M059J (cell line): ENCODE results near the gene SNTG2. TPM values are rescaled to one million over a fixed set of nuclear protein-coding genes. Genes with fewer than 3 reads are reported as not detected.

Experiments
- DNase-seq: peaks from one replicate; pipeline ENCODE4 v3.0.0-alpha.2; 2012; ENCODE audit warnings: low read depth
- total RNA-seq: library from RNA; depleted of rRNA; stranded (reverse); fragments of >200 nt; shearing (Covaris generic); gene quantifications from 2 replicates; pipeline ENCODE4 v1.2.3, GENCODE V29; 2014

Gene SNTG2
- total RNA-seq, 1 experiment from 2014 or later = not detected

DNA sequence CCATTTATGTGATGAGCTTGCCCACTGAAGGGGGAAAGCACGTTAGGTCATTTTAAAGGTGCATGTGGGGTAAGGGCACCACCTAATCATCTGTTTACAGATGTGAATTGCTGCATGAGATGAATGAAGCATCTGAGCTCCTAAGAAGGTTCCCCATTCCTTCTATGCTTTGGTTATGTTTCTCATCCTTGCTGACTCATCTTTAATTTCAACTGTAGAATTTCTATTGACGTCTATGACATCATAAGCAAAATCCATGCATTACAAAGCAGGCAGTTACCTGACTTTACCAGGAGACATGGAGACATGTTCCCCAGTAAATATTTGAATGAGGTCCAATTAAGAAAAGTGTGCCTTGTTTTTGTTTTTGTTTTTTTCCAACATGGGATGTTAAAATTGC, 2.8 kb downstream of the SNTG2 start:
- DNase-seq = no peak

DNA sequence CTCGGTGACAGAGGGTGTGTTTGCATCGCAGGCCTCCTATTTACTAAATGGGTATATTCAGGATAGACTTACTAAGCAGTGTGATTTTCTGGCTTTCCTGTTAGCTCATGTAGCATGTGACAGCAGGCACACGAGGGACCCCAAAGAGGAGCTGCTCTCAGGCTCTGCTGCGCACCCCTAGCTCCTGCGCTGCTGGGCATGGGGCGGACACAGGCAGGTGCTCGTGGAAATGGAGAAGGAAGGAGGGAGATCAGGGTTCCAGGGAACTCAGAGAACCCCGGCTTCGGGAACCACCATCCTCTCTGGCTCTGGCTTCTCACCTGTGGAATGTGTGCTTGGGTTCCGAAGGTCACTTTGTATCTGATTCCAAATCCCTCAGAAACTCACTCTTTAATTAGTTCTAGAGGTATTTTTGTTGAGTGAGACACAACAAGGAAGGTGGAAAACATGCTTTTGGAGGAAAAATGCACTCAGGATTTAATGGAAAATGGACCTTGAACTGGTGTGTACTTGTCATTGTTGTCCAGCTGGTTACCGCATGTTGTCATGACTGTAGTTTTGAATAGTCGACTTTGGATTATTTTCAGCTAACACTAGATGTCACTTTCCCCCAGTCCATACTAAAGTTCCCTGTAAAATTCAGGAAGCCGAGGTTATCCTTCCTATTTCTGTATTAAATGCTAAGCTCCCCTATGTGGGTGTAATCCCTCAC, 3.5 kb downstream of the SNTG2 start:
- DNase-seq = peak; percentile 9

DNA sequence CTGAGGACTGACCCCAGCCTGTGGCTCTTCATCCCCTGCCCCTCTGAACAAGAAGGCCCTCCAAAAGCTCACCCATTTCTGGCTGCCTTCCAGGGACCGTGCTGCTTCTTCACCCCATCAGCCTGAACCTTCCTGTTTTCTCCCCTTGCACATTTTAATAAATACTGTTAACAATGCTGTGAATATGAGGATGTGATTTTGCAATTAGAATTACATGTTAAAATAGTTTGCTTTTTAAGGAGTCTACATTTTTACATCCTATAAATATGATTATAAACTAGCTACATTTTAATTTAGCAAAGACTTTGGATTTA, 4.0 kb downstream of the SNTG2 start:
- DNase-seq = no peak

DNA sequence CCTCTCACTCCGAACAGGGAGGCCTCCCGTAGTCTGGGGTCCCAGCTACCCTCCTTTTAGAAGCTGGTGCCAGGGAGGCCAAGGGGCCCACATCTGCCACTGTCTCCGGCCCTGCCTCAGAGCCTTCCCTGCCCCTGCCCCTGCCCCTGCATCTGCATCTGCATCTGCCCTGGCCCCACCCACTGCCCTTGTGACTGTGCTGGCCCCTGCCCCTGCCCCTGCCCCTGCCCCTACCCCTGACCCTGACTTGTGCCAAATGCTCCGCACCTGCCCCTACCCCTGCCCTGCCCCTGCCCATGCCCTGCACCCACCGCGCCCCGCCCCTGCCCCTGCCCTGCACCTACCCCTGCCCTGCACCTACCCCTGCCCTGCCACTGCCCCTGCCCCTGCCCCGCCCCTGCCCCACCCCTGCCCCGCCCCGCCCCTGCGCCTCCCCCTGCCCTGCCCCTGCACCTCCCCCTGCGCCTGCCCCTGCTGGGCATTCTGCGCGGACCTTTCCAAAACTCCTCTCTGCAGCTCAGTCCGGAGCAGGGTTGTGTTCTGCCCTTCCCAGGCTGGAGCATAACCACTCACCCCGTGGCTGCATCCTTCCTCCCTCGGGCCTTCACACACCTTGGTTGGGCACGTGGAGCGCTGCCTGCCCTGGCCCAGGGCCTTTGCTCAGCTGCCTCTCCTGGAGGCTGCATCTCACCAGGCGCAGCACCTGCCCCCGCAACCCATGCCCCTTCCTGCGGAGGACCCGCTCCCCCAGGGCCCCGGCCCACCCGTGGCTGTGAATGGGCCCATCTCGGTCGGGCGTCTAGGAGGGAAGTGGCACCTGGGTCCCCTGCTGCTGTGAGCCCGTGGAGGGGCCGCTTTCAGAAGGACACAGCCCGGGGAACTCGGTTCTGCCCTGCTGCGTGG, 5.4 kb downstream of the SNTG2 start:
- DNase-seq = no peak

DNA sequence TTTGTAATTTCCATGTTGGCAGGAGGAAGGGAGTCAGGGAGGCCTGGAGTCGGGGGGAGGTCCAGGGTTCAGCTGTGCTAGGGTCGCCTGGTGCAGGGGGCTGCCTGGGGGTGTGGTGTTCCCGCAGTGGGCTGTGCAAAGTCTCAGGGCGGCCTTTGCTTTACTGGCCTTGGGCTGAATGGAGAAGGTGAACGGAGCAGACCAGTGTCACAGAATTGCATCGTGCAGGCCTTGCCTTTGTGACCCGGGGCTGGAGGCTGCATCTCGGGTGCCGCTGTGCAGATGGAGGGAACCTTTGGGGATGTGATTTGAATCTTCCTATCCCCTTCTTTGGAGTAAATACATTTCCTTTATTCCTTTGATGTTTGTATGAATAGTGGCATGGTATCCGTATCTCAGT, 8.8 kb downstream of the SNTG2 start:
- DNase-seq = no peak

DNA sequence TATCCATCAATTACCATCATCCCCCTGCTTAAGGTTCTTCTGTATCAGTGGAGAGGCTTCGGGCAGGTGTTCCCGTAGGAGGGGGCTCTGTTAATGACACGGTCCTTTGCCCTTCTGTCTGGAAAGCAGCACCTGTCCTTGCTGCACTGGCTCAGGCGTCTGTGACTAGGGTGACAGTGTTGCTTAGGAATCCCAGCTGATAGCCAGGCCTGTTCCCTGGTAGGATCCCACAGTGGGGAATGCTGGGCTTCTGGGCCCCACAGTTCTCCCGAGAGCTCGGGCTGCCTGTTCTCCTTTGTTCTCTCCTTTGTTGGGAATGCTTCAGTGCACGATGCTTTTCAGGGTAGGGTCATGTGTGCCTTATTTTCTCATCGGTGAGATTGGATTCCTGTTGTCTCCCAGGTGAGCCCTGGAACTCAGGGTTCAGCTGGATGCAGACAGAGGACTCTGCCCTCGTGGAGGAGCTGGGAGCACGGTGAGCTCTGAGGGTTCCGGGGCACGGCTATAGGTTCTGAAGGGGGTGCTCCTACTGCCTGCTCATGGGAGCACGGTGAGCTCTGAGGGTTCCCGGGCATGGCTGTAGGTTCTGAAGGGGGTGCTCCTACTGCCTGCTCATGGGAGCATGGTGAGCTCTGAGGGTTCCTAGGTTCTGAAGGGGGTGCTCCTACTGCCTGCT, 9.6 kb downstream of the SNTG2 start:
- no peak for DNase-seq

DNA sequence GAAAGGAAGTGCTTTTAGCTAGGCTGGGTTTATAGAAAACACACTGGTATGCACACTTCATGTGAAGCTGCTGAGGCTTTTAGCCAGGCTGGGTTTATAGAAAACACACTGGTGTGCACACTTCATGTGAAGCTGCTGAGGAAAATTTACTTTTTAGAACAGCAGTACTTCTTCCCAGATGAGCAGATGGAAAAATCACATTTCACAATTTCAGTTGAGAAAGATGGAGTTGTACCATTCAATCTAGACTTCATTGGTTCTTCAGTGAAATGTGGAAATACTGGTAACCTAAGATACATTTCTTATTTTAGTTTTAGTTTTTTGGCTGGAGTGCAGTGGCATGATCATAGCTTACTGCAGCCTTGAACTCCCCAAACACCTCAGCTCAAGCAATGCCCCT, 11.1 kb downstream of the SNTG2 start:
- no peak for DNase-seq

DNA sequence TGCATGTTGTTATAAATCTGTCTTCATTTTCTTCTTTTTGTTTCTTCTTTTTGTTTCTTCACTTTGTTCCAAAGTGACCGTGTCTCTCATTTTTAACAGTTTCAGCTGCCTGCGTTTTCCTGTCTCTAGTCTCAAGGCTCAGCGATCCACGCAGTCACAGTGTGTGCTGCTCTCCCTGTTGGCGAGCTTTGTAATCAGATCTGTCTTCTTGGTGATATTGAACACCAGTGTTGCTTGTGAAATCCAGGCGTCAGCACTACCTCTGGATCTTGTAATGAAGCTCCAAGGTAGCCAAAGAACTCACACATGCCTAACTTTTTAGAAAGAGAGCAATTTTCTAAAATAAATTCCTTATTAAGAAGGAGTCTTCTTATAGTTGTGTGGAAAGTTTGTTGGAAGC, 13.2 kb downstream of the SNTG2 start:
- no peak for DNase-seq

DNA sequence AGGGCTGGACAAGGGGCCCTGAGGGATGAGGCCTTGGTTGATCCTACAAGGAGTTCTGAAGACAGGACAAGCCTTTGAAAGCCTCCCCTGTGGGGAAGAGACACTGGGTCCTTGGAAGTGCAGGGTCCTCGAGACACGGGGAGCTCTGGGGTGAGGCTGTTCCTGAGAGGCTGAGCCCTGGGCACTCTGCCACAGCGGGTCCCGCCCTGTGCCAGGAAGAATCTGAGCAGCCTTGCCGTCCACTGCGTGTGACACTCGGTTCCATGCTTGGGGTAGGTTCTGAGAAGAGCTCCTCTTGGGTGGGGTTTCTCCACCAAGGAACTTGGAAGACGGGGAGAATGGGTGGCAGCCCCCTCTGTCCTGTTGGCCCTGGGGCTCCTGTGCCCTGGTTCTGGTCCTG, 13.9 kb downstream of the SNTG2 start:
- DNase-seq = no peak

DNA sequence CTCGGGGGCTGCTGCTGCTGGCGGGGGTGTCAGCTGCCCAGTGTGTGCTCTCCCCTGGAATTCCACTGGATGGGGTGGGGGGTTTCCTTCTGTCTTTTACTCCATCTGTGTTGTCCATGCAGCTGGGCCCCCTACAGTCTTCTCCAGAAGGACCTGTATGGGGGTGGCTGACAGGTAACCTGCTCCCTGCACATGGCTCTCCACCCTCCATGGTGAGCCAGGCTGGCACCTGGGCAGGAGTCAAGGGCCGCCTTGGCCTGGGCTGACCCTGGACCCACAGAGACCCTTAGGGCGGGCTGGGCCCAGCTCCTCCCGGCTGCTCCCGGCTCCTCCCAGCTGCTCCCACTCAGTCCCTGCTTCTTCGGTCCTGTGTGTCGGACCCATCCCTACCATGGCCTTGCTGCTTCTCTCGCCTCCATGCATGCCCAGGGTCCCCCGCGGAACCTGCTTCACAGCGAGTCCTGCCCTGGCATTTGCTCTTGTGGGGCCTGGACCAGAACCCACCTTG, 15.0 kb downstream of the SNTG2 start:
- no peak for DNase-seq

DNA sequence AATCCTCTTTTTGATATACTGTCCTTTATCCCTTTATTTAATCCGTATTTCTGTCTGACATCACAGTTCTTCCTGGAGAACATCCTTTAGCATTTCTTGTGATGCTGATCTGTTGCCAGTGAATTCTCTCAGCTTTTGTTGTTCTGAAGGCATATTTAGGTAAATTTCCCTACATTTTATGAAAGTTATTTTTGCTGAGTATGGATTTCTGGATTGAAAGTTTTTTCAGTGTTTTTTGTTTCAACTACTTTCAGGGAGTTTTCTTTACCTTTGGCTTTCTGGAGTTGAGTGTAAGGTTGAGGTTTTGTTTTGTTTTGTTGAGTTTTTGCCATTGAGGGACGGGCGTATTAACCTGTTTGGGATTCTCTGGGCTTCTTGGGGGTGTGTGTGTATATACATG, 22.5 kb downstream of the SNTG2 start:
- DNase-seq = no peak

DNA sequence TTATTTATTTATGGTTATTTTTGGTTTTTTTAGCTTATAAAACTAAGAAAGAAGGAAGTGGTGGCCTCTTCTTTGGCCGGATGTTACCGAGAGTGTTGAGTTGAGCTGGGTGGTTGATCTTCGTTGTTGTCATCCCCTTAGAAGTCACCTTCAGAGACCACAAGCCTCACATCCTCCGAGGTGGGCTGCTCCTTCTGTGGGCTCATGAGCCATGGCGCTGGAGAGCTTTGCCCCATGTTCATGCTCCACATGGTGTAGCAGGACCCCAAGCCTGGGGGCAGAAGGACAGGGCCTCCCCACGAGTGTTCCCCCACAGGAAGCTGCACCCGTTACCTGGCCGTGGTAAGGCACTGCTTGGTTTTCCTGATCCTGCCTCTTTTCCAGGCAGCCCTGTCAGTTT, 23.4 kb downstream of the SNTG2 start:
- no peak for DNase-seq

DNA sequence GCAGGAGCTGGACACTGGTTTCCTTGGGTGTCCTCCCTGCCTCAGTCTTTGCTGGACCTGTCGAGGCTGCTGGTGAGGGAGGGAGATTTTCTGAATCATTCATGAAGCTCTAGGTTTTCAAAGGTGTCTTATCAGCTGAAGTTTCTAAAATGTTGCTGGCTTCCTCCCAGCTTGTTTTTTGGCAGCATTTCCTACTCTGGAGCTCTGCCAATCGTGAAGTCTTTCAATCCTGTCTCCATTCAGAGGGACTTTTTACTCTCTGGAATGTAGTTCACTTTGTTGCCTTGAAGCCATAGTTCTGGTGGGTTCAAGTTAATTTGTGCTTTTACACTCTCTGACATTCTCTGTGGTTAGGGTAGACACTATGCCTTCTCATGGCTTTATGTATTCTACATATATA, 23.9 kb downstream of the SNTG2 start:
- peak; percentile 2 for DNase-seq

DNA sequence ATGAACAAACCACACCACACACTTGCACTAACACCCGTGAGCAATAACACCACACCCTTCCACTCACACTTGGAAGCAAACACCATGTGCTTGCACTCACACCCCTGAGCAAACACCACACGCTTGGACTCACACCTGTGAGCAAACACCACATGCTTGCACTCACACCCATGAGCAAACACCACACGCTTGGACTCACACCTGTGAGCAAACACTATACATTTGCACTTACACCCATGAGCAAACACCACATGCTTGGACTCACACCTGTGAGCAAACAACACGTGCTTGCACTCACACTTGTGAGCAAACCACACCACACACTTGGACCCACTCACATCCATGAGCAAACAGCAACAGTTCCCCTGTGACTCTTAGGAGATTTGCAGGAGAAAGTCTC, 24.4 kb downstream of the SNTG2 start:
- DNase-seq = no peak

DNA sequence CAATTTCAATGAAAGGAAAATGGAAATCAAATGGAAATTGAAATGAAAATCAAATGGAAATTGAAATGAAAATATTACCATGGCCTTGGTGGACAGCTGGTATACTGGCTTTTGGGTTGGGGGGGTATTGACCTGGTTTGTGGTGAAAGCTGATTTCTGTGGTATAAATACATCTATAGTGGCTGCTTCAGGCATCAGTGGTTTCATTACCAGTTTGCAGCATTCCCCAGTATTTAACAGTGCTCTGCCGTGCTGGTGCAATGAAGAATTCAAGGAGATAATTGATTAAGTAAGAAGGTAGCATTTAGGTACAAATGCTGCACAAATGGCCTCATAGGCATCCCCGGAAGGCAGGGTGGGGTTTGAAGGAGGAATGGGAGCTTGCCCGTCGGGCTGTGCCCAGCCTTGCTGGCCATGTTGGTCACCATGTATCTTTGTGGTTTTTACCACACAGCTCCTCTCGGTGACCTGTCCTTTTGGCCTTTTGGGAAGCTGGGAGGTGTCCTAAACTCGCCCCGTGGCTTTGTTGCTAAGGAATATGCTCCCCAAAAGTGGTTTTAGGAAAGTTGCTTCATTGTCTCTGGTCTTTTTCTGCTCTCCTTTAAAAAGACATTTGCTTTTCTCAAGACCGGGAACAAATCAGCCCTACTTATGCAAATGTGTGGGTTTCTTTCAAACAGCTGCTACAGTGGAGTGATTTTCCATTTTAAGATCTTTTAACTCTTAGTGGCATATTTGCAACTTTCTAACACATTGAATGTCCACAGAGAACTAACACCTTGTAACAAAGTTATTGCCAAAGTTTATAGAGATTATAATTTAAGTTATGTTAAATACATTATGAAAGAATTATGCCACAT, 28.6 kb downstream of the SNTG2 start:
- DNase-seq = no peak

DNA sequence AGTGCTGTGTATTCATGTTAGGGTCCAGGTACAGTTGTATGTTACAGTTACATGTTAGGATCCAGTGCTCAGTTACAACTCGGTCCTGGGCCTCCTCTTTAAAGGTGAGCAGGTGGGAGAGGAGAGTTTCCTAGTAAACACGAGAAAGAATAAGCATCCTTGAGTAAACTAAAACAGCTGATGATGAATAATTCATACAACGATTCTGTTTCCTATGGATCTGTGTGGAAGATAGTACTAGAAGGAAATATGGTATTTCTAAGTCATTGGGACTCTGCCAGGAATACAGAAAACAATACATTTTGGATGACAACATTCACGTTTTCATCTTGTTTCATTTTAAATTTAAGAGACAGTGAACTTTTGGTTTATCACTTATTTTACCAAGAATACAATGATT, 29.5 kb downstream of the SNTG2 start:
- DNase-seq = no peak

DNA sequence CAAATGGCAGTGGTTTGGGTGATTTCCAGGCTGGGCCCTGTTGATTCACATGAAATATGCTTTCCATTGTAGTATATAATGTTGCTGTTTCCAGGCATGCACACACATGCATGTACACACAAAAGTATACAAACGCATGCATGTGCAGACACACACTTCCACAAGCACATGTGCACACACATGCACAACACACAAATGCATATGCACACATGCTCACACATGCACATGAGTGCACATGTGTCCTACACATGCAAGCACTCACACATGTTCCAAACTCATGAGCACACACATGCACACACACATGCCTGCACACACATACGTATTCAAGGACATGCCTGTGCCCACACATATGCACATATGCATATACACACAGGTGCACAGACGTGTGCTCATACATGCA, 30.6 kb downstream of the SNTG2 start:
- no peak for DNase-seq

DNA sequence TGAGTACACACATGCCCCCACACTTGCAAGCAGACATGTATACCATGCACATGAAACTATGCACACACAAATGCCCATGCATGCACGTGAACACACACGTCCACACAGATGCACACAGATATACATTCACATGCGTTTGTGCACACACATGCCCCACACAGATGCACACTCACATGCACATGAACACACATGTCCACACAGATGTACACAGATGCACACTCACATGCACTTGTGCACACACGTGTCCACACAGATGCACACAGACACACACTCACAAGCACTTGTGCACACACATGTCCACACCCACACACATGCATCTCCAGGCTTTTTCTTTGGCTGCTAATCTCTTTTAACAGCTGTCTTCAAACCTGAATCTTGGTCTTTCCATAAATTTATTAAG, 31.1 kb downstream of the SNTG2 start:
- no peak for DNase-seq

DNA sequence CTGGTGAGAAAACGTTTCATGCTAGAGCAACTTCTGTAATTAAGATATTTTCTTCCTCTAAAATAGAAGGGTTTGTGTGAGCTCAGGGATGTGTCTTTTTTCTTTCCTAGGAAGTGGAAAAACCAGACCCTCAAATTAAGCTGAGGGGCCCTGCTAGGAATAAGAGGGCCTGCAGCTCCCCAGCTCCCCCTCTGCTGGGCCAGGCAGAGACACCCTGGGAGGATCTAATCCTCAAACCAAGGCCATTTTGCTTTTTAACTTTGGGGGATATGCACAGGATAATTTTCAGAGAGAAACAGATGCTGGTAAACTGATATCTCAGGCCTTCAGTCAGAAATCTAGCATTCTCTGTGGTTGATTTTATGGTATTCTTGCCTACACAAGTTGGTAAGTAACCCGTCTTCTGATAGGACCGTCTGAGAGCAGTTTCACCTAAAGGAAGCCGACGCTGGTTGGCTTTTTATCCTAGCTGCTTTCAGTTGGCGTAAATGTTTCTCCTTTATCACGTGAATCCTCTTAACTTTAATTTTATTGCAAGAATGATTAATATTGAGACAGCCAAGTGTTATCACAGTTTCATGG, 34.8 kb downstream of the SNTG2 start:
- DNase-seq = no peak

DNA sequence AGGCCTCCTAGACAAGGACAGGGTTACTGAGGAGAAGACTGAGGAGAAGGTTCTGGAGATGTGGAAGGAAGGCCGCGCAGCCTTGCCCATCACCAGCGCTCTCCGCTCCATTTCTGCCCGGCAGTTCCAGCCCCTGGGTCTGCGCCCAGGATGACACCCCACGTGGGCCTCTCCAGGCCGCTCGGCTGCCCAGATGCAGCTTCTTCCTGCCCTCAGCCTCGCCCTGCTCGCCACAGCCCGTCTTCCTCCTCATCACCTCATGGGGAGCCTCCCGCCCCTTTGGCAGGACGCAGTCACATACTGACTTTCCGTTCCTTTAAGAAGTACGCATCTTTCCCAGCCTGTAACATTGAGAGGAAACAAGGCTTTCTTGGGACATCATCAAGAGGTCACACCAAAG, 37.1 kb downstream of the SNTG2 start:
- no peak for DNase-seq

DNA sequence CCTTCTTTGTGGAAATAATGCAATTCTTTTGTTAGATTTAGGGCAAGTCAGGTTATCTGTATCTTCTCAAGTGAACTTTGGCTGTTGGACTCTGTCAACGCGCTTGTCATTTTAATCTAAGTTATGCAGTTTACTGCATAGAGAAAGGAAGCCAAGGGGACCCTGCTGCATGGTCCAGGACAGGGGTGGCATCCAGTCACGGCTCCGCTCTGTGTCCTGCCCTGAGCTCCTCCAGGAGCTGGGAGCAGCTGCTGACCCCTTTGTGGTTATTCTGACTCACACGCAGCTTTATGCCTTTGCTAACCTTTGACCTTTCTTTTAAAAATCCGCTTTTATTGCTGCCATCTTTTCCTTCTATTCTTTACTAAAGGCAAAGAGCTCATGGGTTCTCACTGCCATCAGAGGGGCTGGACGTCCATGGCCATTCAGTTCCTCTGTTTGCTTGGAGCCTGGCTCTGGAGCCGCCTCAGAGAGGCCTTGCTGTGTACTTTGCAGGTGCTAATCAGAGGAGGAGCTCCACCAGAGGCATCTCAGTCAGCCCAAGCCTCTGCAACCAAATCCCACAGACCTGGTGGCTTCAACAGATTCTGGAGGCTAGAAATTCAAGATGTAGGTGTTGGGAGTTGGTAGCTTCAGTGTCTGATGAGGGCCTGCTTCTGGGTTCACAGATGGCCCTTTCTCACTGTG, 39.3 kb downstream of the SNTG2 start:
- no peak for DNase-seq
